Measurements from ENCODE around the gene ZNF714. TPM values are rescaled to one million over a fixed set of nuclear protein-coding genes. Genes with fewer than 3 reads are reported as not detected.

Gene ZNF714
- total RNA-seq = 14.6 TPM
- polyA plus RNA-seq = 5.0 TPM
- long read RNA-seq, donor 1 = 0 reads
- long read RNA-seq, donor 2, partial matches to known transcripts = 0 of 1 reads
- long read RNA-seq, donor 2, other reads (novel, unspliced or antisense) = 0 of 1 reads
- long read RNA-seq, donor 3, full-length matches to known transcripts = 1 of 1 reads
- long read RNA-seq, donor 3, partial matches to known transcripts = 0 of 1 reads
- long read RNA-seq, donor 3, other reads (novel, unspliced or antisense) = 0 of 1 reads
- long read RNA-seq, donor 4, full-length matches to known transcripts = 1 of 1 reads
- long read RNA-seq, donor 4, partial matches to known transcripts = 0 of 1 reads
- long read RNA-seq, donor 4, other reads (novel, unspliced or antisense) = 0 of 1 reads
- long read RNA-seq, donor 5, partial matches to known transcripts = 0 of 1 reads
- long read RNA-seq, donor 5, other reads (novel, unspliced or antisense) = 0 of 1 reads
- long read RNA-seq, donor 6 = 0 reads
- long read RNA-seq, donor 7, full-length matches to known transcripts = 3 of 3 reads
- long read RNA-seq, donor 7, partial matches to known transcripts = 0 of 3 reads
- long read RNA-seq, donor 7, other reads (novel, unspliced or antisense) = 0 of 3 reads
- long read RNA-seq, donor 8 = 0 reads
- long read RNA-seq, donor 9, full-length matches to known transcripts = 1 of 1 reads
- long read RNA-seq, donor 9, partial matches to known transcripts = 0 of 1 reads
- long read RNA-seq, donor 9, other reads (novel, unspliced or antisense) = 0 of 1 reads
- long read RNA-seq, donor 10, partial matches to known transcripts = 0 of 1 reads
- long read RNA-seq, donor 10, other reads (novel, unspliced or antisense) = 0 of 1 reads

DNA sequence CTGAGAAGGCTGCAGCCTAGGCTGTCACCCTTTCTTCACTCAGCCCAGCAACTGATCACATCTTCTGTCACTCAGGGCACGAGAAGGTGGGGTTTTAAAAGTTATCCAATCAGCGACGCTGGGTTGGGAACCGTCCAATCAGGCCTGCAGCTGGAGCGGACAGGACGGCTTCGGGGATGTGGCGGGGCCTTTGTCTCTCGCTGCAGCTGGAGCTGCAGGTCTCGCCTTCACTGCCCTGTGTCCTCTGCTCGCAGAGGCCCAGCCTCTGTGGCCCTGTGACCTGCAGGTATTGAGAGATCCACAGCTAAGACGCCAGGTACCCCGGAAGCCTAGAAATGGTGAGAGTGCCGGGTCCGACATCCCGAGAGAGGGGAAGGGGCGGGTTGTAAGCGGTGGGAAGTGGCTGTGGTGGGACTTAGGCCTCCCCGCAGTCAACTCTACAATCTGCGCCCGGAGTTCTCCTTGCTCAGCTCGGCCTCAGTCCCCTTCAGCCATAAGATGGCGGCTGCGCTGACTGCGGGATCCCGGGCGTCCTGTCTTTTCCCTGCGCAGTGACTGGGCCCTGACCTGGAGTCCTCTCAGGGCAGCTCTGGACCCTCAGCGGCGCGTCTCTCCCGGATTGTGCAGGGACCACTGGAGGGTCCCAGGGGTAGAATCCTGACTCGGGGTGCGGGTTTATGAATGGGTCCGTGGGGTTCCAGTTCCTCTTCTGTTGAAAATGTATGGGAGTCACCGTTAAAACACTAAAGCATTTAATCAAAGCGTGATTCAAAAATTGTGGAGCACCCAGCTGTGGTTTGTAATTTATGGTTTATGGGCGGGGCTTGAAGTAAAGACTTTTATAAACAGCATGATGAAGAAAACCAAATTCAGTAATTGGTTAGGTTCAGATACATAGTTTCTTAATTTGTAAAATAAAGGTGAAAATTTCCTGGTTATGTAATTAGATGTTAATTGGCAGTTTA is at the start of gene ZNF714:
TSS of gene ZNF714 (plus strand) at position 193 of the 965 bp plus-strand sequence. CDS start 16,066 bp downstream, outside the sequence.
- Histone ChIP-seq H3K4me1 (ENCODE audit: control insufficient read depth in 2 of 2, insufficient read depth in 2 of 2, low read length in 2 of 2) (peaks cover 2 to 5% of the 10 kb centered on the region in 2 donors), H3K27me3 (ENCODE audit: control insufficient read depth in 2 of 2, insufficient read depth in 1 of 2, low read length in 1 of 2) (no peaks in the 10 kb centered on the region), H3K9me3 (ENCODE audit: control insufficient read depth in 2 of 2, insufficient read depth in 1 of 2, low read length in 1 of 2) (peaks cover 0 to 4% of the 10 kb centered on the region in 2 donors), H3K27ac (ENCODE audit: low read depth in 1 of 2, low read length in 1 of 2) (peak within 1 kb of the TSS; percentile 70 to 92), H3K4me3 (ENCODE audit: low read length in 2 of 2) (peak within 1 kb of the TSS; percentile 67 to 80), H3K36me3 (ENCODE audit: control insufficient read depth in 2 of 2, insufficient read depth in 2 of 2, low read length in 1 of 2) (peaks cover 5 to 12% of the 10 kb centered on the region in 2 donors)
- DNase-seq (ENCODE audit: low read depth in 6 of 9, low spot score in 9 of 9) = peak; percentile 69 to 93 (median 88)
- 39% methylated on average over 38 of the region's 38 CpGs for WGBS

GRCh38 chr19:21045028-21045427 is 37.0 kb upstream of the ZNF714 start:
- no peak overlapping the region for H3K27ac ChIP-seq (ENCODE audit: low read depth in 1 of 2, low read length in 1 of 2)
- H3K4me3 ChIP-seq (ENCODE audit: low read length in 2 of 2) = no peak overlapping the region
- H3K27me3 ChIP-seq (ENCODE audit: control insufficient read depth in 2 of 2, insufficient read depth in 1 of 2, low read length in 1 of 2) = no peaks in the 10 kb centered on the region
- H3K4me1 ChIP-seq (ENCODE audit: control insufficient read depth in 2 of 2, insufficient read depth in 2 of 2, low read length in 2 of 2) = no peaks in the 10 kb centered on the region
- peaks cover 22 to 25% of the 10 kb centered on the region in 2 donors for H3K36me3 ChIP-seq (ENCODE audit: control insufficient read depth in 2 of 2, insufficient read depth in 2 of 2, low read length in 1 of 2)
- no peak for DNase-seq (ENCODE audit: low read depth in 6 of 9, low spot score in 9 of 9)
- peaks cover 13 to 15% of the 10 kb centered on the region in 2 donors for H3K9me3 ChIP-seq (ENCODE audit: control insufficient read depth in 2 of 2, insufficient read depth in 1 of 2, low read length in 1 of 2)

DNA sequence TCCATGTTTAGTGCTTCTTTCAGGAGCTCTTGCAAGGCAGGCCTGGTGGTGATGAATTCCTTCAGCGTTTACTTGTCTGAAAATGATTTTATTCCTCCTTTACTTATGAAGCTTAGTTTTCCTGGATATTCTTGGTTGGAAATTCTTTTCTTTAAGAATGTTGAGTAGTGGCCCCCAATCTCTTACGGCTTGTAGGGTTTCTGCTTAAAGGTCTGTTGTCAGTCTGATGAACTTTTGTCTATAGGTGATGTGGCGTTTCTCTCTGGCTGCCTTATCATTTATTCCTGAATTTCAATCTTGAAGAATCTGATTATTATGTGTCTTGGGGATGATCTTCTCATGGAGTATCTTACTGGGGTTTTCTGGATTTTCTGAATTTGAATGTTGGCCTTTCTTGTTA is 35.5 kb upstream of the ZNF714 start:
- no peak for DNase-seq (ENCODE audit: low read depth in 6 of 9, low spot score in 9 of 9)
- Histone ChIP-seq H3K27me3 (ENCODE audit: control insufficient read depth in 2 of 2, insufficient read depth in 1 of 2, low read length in 1 of 2) (no peaks in the 10 kb centered on the region), H3K27ac (ENCODE audit: low read depth in 1 of 2, low read length in 1 of 2) (no peak overlapping the region), H3K9me3 (ENCODE audit: control insufficient read depth in 2 of 2, insufficient read depth in 1 of 2, low read length in 1 of 2) (peaks cover 13 to 18% of the 10 kb centered on the region in 2 donors), H3K36me3 (ENCODE audit: control insufficient read depth in 2 of 2, insufficient read depth in 2 of 2, low read length in 1 of 2) (peaks cover 21 to 27% of the 10 kb centered on the region in 2 donors), H3K4me1 (ENCODE audit: control insufficient read depth in 2 of 2, insufficient read depth in 2 of 2, low read length in 2 of 2) (no peaks in the 10 kb centered on the region), H3K4me3 (ENCODE audit: low read length in 2 of 2) (no peak overlapping the region)
- WGBS = 99% methylated on average over 3 of the region's 3 CpGs

GRCh38 chr19:21047716-21048115 is 34.3 kb upstream of the ZNF714 start:
- Histone ChIP-seq H3K4me1 (ENCODE audit: control insufficient read depth in 2 of 2, insufficient read depth in 2 of 2, low read length in 2 of 2) (no peaks in the 10 kb centered on the region), H3K4me3 (ENCODE audit: low read length in 2 of 2) (no peak overlapping the region), H3K9me3 (ENCODE audit: control insufficient read depth in 2 of 2, insufficient read depth in 1 of 2, low read length in 1 of 2) (peaks cover 12 to 13% of the 10 kb centered on the region in 2 donors), H3K36me3 (ENCODE audit: control insufficient read depth in 2 of 2, insufficient read depth in 2 of 2, low read length in 1 of 2) (peaks cover 15 to 25% of the 10 kb centered on the region in 2 donors), H3K27ac (ENCODE audit: low read depth in 1 of 2, low read length in 1 of 2) (no peak overlapping the region), H3K27me3 (ENCODE audit: control insufficient read depth in 2 of 2, insufficient read depth in 1 of 2, low read length in 1 of 2) (no peaks in the 10 kb centered on the region)
- no peak for DNase-seq (ENCODE audit: low read depth in 6 of 9, low spot score in 9 of 9)
- WGBS = 98% methylated on average over 2 of the region's 2 CpGs

DNA sequence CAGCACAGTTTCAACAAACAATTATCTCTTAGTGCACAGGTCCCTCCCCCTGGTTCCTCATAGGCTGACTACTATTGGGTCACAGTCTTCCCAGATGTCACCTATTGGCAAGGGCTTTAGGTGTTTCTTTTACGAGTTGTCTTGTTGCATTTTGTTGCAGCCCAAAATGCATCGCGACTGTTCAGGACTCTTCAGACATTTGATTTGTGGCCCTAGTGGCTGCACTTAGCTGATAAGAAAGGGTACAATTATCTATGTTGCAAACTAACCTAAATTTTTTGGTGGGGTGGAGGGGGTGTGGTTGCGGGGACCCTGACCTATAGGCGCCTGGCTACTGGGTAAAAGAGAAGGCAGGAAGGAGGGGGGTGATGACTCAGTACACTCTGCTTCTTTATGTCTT is 29.1 kb upstream of the ZNF714 start:
- 98% methylated on average over 5 of the region's 5 CpGs for WGBS
- peaks cover 25 to 42% of the 10 kb centered on the region in 2 donors for H3K36me3 ChIP-seq (ENCODE audit: control insufficient read depth in 2 of 2, insufficient read depth in 2 of 2, low read length in 1 of 2)
- no peak overlapping the region for H3K27ac ChIP-seq (ENCODE audit: low read depth in 1 of 2, low read length in 1 of 2)
- H3K27me3 ChIP-seq (ENCODE audit: control insufficient read depth in 2 of 2, insufficient read depth in 1 of 2, low read length in 1 of 2) = no peaks in the 10 kb centered on the region
- no peak overlapping the region for H3K4me3 ChIP-seq (ENCODE audit: low read length in 2 of 2)
- DNase-seq (ENCODE audit: low read depth in 6 of 9, low spot score in 9 of 9) = no peak
- peaks cover 12 to 21% of the 10 kb centered on the region in 2 donors for H3K9me3 ChIP-seq (ENCODE audit: control insufficient read depth in 2 of 2, insufficient read depth in 1 of 2, low read length in 1 of 2)
- no peaks in the 10 kb centered on the region for H3K4me1 ChIP-seq (ENCODE audit: control insufficient read depth in 2 of 2, insufficient read depth in 2 of 2, low read length in 2 of 2)

DNA sequence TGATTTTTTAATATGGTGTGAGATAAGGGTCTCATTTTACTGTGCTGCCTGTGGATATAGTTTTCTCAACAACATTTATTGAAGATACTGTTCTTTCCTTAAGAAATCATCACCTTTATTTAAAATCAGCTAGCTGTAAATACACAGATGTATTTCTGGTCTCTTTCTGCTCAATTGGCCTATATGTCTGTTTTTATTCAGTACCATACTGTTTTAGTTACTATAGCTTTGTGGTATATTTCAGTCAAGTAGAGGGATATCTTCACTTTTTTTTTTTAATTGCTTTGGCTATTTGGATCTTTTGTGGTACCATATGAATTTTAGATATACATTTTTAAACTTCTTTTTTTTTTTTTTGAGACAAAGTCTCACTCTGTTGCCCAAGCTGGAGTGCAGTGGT is 16.7 kb upstream of the ZNF714 start:
- DNase-seq (ENCODE audit: low read depth in 6 of 9, low spot score in 9 of 9) = no peak
- no peaks in the 10 kb centered on the region for H3K27me3 ChIP-seq (ENCODE audit: control insufficient read depth in 2 of 2, insufficient read depth in 1 of 2, low read length in 1 of 2)
- no peak overlapping the region for H3K27ac ChIP-seq (ENCODE audit: low read depth in 1 of 2, low read length in 1 of 2)
- H3K9me3 ChIP-seq (ENCODE audit: control insufficient read depth in 2 of 2, insufficient read depth in 1 of 2, low read length in 1 of 2) = peaks cover 2 to 7% of the 10 kb centered on the region in 2 donors
- H3K4me3 ChIP-seq (ENCODE audit: low read length in 2 of 2) = no peak overlapping the region
- H3K36me3 ChIP-seq (ENCODE audit: control insufficient read depth in 2 of 2, insufficient read depth in 2 of 2, low read length in 1 of 2) = peaks cover 0 to 9% of the 10 kb centered on the region in 2 donors
- H3K4me1 ChIP-seq (ENCODE audit: control insufficient read depth in 2 of 2, insufficient read depth in 2 of 2, low read length in 2 of 2) = no peaks in the 10 kb centered on the region

DNA sequence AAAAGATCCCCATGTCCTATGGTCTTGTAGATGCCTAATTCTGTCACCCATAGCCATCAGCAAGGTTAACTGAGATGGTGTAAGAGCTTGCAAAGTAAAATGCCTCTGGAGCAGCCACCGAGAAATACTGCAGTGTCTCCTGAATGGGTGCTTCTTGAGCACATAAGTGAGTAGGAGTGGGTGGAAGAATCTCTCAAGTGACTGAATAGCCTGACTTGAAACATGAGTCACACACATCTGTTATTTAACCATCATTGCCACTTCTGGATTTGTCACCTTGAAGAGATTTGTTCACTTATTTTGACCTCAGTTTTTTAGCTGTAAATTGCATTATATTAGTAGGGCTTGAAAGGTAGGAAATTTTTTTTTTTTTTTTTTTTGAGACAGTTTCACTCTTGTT is 2.3 kb downstream of the ZNF714 start:
- H3K4me1 ChIP-seq (ENCODE audit: control insufficient read depth in 2 of 2, insufficient read depth in 2 of 2, low read length in 2 of 2) = peaks cover 2 to 5% of the 10 kb centered on the region in 2 donors
- H3K36me3 ChIP-seq (ENCODE audit: control insufficient read depth in 2 of 2, insufficient read depth in 2 of 2, low read length in 1 of 2) = peaks cover 5 to 12% of the 10 kb centered on the region in 2 donors
- H3K27ac ChIP-seq (ENCODE audit: low read depth in 1 of 2, low read length in 1 of 2) = no peak overlapping the region
- 96% methylated on average over 1 of the region's 1 CpG for WGBS
- no peak overlapping the region for H3K4me3 ChIP-seq (ENCODE audit: low read length in 2 of 2)
- H3K27me3 ChIP-seq (ENCODE audit: control insufficient read depth in 2 of 2, insufficient read depth in 1 of 2, low read length in 1 of 2) = no peaks in the 10 kb centered on the region
- DNase-seq (ENCODE audit: low read depth in 6 of 9, low spot score in 9 of 9) = no peak
- peaks cover 0 to 4% of the 10 kb centered on the region in 2 donors for H3K9me3 ChIP-seq (ENCODE audit: control insufficient read depth in 2 of 2, insufficient read depth in 1 of 2, low read length in 1 of 2)

- DNase-seq (ENCODE audit: low read depth in 6 of 9, low spot score in 9 of 9) = no peak
- peaks cover 5 to 12% of the 10 kb centered on the region in 2 donors for H3K36me3 ChIP-seq (ENCODE audit: control insufficient read depth in 2 of 2, insufficient read depth in 2 of 2, low read length in 1 of 2)
- H3K9me3 ChIP-seq (ENCODE audit: control insufficient read depth in 2 of 2, insufficient read depth in 1 of 2, low read length in 1 of 2) = no peaks in the 10 kb centered on the region
- no peak overlapping the region for H3K27ac ChIP-seq (ENCODE audit: low read depth in 1 of 2, low read length in 1 of 2)
- no peak overlapping the region for H3K4me3 ChIP-seq (ENCODE audit: low read length in 2 of 2)
- 97% methylated on average over 3 of the region's 3 CpGs for WGBS
- peaks cover 2 to 4% of the 10 kb centered on the region in 2 donors for H3K4me1 ChIP-seq (ENCODE audit: control insufficient read depth in 2 of 2, insufficient read depth in 2 of 2, low read length in 2 of 2)
- no peaks in the 10 kb centered on the region for H3K27me3 ChIP-seq (ENCODE audit: control insufficient read depth in 2 of 2, insufficient read depth in 1 of 2, low read length in 1 of 2)
Measured at GRCh38 chr19:21087871-21088270, 5.9 kb downstream of the ZNF714 start.

All from thymus (tissue), 14 donors.